GM12891 (cell line): ENCODE data around the gene ACSL3.

Experiments used
- POLR2A ChIP-seq: IDR thresholded peaks from 2 replicates; pipeline ENCODE4 v1.6.1; 2011; ENCODE audit warnings: low read depth, low read length, control low read depth
- SPI1 ChIP-seq: IDR thresholded peaks from 2 replicates; pipeline ENCODE4 v1.6.1; 2011; ENCODE audit warnings: low read depth, low read length, control low read depth
- TAF1 ChIP-seq: IDR thresholded peaks from 2 replicates; pipeline ENCODE4 v1.6.1; 2011; ENCODE audit warnings: low read depth, low read length, control low read depth

- TF ChIP-seq SPI1 (no peak), POLR2A (no peak), TAF1 (no peak)
Observed at GRCh38 chr2:222912776-222913175, 51.9 kb downstream of the ACSL3 start.
